GM13977 (cell line): Measurements from ENCODE around the gene DDX1.

Experiments used
- DNase-seq: peaks from one replicate; pipeline ENCODE4 v3.0.0; 2012; ENCODE audit warnings: low spot score
- CTCF ChIP-seq: IDR thresholded peaks from 2 replicates; pipeline ENCODE4 v1.5.1; 2012; ENCODE audit warnings: mild to moderate bottlenecking, control low read depth; ENCODE audit not compliant: insufficient read depth; ENCODE audit errors: extremely low read depth, missing control alignments
- in situ Hi-C: fragments of 300-500 bp; cut with MboI; formaldehyde crosslinking; loops from one replicate; pipeline ENCODE4 v1.12.0; 2022; ENCODE audit warnings: low sequenced_read_pairs, low pct_unique_long_range_greater_than_20kb, mixed read lengths, inconsistent platforms; ENCODE audit not compliant: unreplicated experiment

Gene DDX1

GRCh38 chr2:15599994-15600393 lies 8.3 kb downstream of the DDX1 start:
- in situ Hi-C loops = loop anchor here (25.0 kb wide), 1 partner anchor 1313 kb away; no protein-coding TSS in a partner anchor

GRCh38 chr2:15601681-15602080 lies 10.0 kb downstream of the DDX1 start:
- DNase-seq = no peak
- no peak for TF ChIP-seq CTCF
- in situ Hi-C loops = no loop called here

More at GRCh38 chr2:15599994-15600393, 8.3 kb downstream of the DDX1 start:
- no peak for TF ChIP-seq CTCF
- DNase-seq = no peak

- TF ChIP-seq CTCF = no peak
- DNase-seq = no peak
- in situ Hi-C loops = no loop called here
These were observed 10.7 kb downstream of the DDX1 start for GRCh38 chr2:15602393-15602792.

- TF ChIP-seq CTCF = no peak
- no peak for DNase-seq
- in situ Hi-C loops = no loop called here
These were observed 11.5 kb downstream of the DDX1 start for GRCh38 chr2:15603044-15603765.

GRCh38 chr2:15603948-15604347 lies 12.3 kb downstream of the DDX1 start:
- in situ Hi-C loops = no loop called here
- TF ChIP-seq CTCF = no peak
- DNase-seq = no peak

GRCh38 chr2:15605721-15606120 lies 14.1 kb downstream of the DDX1 start:
- in situ Hi-C loops = no loop called here
- no peak for DNase-seq

More at GRCh38 chr2:15605721-15606120, 14.1 kb downstream of the DDX1 start:
- no peak for TF ChIP-seq CTCF
